HepG2 (cell line): ENCODE measurements around the gene ENSA. TPM values are rescaled to one million over a fixed set of nuclear protein-coding genes. Genes with fewer than 3 reads are reported as not detected.

Experiments
- ARNT2 ChIP-seq: sonication (generic); formaldehyde crosslinking; IDR thresholded peaks from 2 replicates; pipeline ENCODE4 v1.8.0; 2022; ENCODE audit warnings: mild to moderate bottlenecking, low read depth, missing genetic modification reagents, moderate library complexity
- ASH2L ChIP-seq: fragments of 300-600, 200-600 bp; sonication (generic); IDR thresholded peaks from 2 replicates; pipeline ENCODE4 v1.7.0; 2017; ENCODE audit warnings: low read depth, mild to moderate bottlenecking, moderate library complexity, mixed read lengths, low read length; ENCODE audit not compliant: insufficient read length
- BCL6 ChIP-seq: IDR thresholded peaks from 2 replicates; pipeline ENCODE4 v1.6.1; 2016; ENCODE audit warnings: missing genetic modification reagents, missing compliant biosample characterization
- CC2D1A ChIP-seq: sonication (generic); formaldehyde crosslinking; IDR thresholded peaks from 2 replicates; pipeline ENCODE4 v1.8.1; 2023; ENCODE audit warnings: mild to moderate bottlenecking, missing genetic modification reagents
- ELF1 ChIP-seq: sonication (generic); formaldehyde crosslinking; IDR thresholded peaks from 2 replicates; pipeline ENCODE4 v1.4.0; 2020; ENCODE audit warnings: missing genetic modification reagents
- FUBP1 ChIP-seq: sonication (generic); formaldehyde crosslinking; IDR thresholded peaks from 2 replicates; pipeline ENCODE4 v1.5.1; 2020; ENCODE audit warnings: missing genetic modification reagents, mild to moderate bottlenecking, borderline replicate concordance
- KDM4B ChIP-seq: sonication (generic); formaldehyde crosslinking; IDR thresholded peaks from 2 replicates; pipeline ENCODE4 v1.4.0; 2020; ENCODE audit warnings: missing genetic modification reagents
- MAFG ChIP-seq: sonication (generic); formaldehyde crosslinking; IDR thresholded peaks from 2 replicates; pipeline ENCODE4 v1.5.1; 2020; ENCODE audit warnings: mild to moderate bottlenecking, missing genetic modification reagents
- POLR2AphosphoS5 ChIP-seq: IDR thresholded peaks from 2 replicates; pipeline ENCODE4 v1.6.1; 2012; ENCODE audit warnings: low read depth, low read length
- PPARG ChIP-seq: conservative IDR thresholded peaks from 2 replicates; pipeline ENCODE4 v1.6.1; 2016; ENCODE audit warnings: missing biosample characterization, missing genetic modification reagents
- RBM39 ChIP-seq: fragments of 200-400 bp; formaldehyde crosslinking; IDR thresholded peaks from one replicate; pipeline ENCODE4 v1.6.1; 2018; ENCODE audit warnings: antibody characterized with exemption, mild to moderate bottlenecking, low read depth, low read length; ENCODE audit not compliant: poor library complexity, severe bottlenecking
- SAFB2 ChIP-seq: sonication (generic); formaldehyde crosslinking; IDR thresholded peaks from 2 replicates; pipeline ENCODE4 v1.5.1; 2020; ENCODE audit warnings: missing genetic modification reagents, low read depth, mild to moderate bottlenecking, borderline replicate concordance
- SALL1 ChIP-seq: sonication (generic); formaldehyde crosslinking; IDR thresholded peaks from 2 replicates; pipeline ENCODE4 v1.8.0; 2022; ENCODE audit warnings: mild to moderate bottlenecking, missing genetic modification reagents
- SOX6 ChIP-seq, 2 experiments: fragments of 450-650 bp in 1 of 2; sonication (generic) in 1 of 2; formaldehyde crosslinking in 1 of 2; IDR thresholded peaks; 2 replicates each; pipeline versions ENCODE4 v1.4.0 to v1.6.1; 2017 to 2020; ENCODE audit warnings: antibody characterized with exemption in 1 of 2, mild to moderate bottlenecking in 1 of 2, missing genetic modification reagents in 1 of 2
- YEATS2 ChIP-seq: sonication (generic); formaldehyde crosslinking; IDR thresholded peaks from 2 replicates; pipeline ENCODE4 v1.4.0; 2020; ENCODE audit warnings: missing genetic modification reagents, borderline replicate concordance
- ZBTB4 ChIP-seq: sonication (generic); formaldehyde crosslinking; IDR thresholded peaks from 2 replicates; pipeline ENCODE4 v1.4.0; 2020; ENCODE audit warnings: missing genetic modification reagents, mild to moderate bottlenecking, borderline replicate concordance
- ZNF350 ChIP-seq: sonication (generic); formaldehyde crosslinking; IDR thresholded peaks from 2 replicates; pipeline ENCODE4 v1.4.0; 2020; ENCODE audit warnings: mild to moderate bottlenecking, low read depth, missing genetic modification reagents, borderline replicate concordance
- ZNF414 ChIP-seq: sonication (generic); formaldehyde crosslinking; IDR thresholded peaks from 2 replicates; pipeline ENCODE4 v1.5.0; 2020; ENCODE audit warnings: missing genetic modification reagents
- ZNF572 ChIP-seq: sonication (generic); formaldehyde crosslinking; IDR thresholded peaks from 2 replicates; pipeline ENCODE4 v1.5.1; 2020; ENCODE audit warnings: mild to moderate bottlenecking, missing genetic modification reagents
- ZNF75D ChIP-seq: sonication (generic); formaldehyde crosslinking; IDR thresholded peaks from 2 replicates; pipeline ENCODE4 v1.8.1; 2023; ENCODE audit warnings: missing genetic modification reagents, mild to moderate bottlenecking, borderline replicate concordance
- ZNF800 ChIP-seq: sonication (generic); formaldehyde crosslinking; IDR thresholded peaks from 2 replicates; pipeline ENCODE4 v1.4.0; 2020; ENCODE audit warnings: missing genetic modification reagents
- polyA plus RNA-seq, 8 experiments: library from polyadenylated mRNA; depleted of rRNA in 3 of 8; stranded (reverse) in 7 of 8; unstranded in 1 of 8; fragments of >200 nt; fragmentation: Illumina TruSeq in 4 of 8; extraction: Trizol in 4 of 8; gene quantifications; 2 replicates each; pipeline versions ENCODE4 v1.2.1 to v1.2.3, GENCODE V29; 2011 to 2016; ENCODE audit warnings: low read depth in 4 of 8, missing spikeins in 1 of 8, mixed read lengths in 1 of 8; ENCODE audit not compliant: insufficient read depth in 1 of 8
- total RNA-seq, 5 experiments: library from RNA; depleted of rRNA; stranded (reverse); fragments of >200 nt; fragmentation: Illumina TruSeq; extraction: Trizol; gene quantifications; 2 replicates each; pipeline ENCODE4 v1.2.3, GENCODE V29; 2016; ENCODE audit warnings: low read depth in 1 of 5

Gene ENSA
- total and polyA plus RNA-seq, 2 of the 13 experiments (the other 11 are each of a cell fraction or from before 2014, with no cell fraction given), result 54.5 to 111 TPM

GRCh38 chr1:150578272-150579109 lies 50.9 kb downstream of the ENSA start (continued):
- TF ChIP-seq ZNF414 (CRISPR knock-in tag) (no peak), ZNF800 (CRISPR knock-in tag) (peak; percentile 3), KDM4B (no peak), FUBP1 (CRISPR knock-in tag) (no peak), YEATS2 (CRISPR knock-in tag) (no peak), SAFB2 (0 out of 2 replicates have a peak, but pooled peaks have one; percentile 75), ZNF75D (CRISPR knock-in tag) (no peak), MAFG (CRISPR knock-in tag) (no peak), CC2D1A (CRISPR knock-in tag) (no peak), BCL6 (CRISPR knock-in tag) (no peak), SOX6 (IDR thresholded peaks at IDR 0.05) (no peak), SOX6 (CRISPR knock-in tag; IDR thresholded peaks at IDR 0.05) (no peak), ARNT2 (no peak), ZNF350 (peak; percentile 57; the same call in 1 of the 2 replicates), ASH2L (peak; percentile 78), ZNF572 (0 out of 2 replicates have a peak, but pooled peaks have one; percentile 34), POLR2AphosphoS5 (peak; percentile 21), ZBTB4 (CRISPR knock-in tag) (no peak), RBM39 (no peak), SALL1 (no peak; the same call in 1 of the 2 replicates), ELF1 (CRISPR knock-in tag) (0 out of 2 replicates have a peak, but pooled peaks have one; percentile 14), PPARG (CRISPR knock-in tag) (no peak)
